ENCODE results near the gene SLC29A2.

The SLC29A2 gene

GRCh38 chr11:66317723-66318599 lies 53.6 kb downstream of the SLC29A2 start:
- no peak for DNase-seq (ENCODE audit: low read depth)

GRCh38 chr11:66317322-66317722 lies 54.2 kb downstream of the SLC29A2 start:
- DNase-seq (ENCODE audit: low read depth) = no peak

GRCh38 chr11:66316849-66317251 lies 54.7 kb downstream of the SLC29A2 start, which contains the start of gene CD248:
Gene CD248 (minus strand): TSS chr11:66317044. CDS start chr11:66317027, 17 bp downstream.
- no peak for DNase-seq (ENCODE audit: low read depth)

- DNase-seq (ENCODE audit: low read depth) = no peak
Measured at GRCh38 chr11:66315921-66316811, 55.4 kb downstream of the SLC29A2 start.

- DNase-seq (ENCODE audit: low read depth) = no peak
Measured at GRCh38 chr11:66315498-66315885, 56.1 kb downstream of the SLC29A2 start.

- DNase-seq (ENCODE audit: low read depth) = no peak
Measured at GRCh38 chr11:66314561-66315497, 56.7 kb downstream of the SLC29A2 start.

GRCh38 chr11:66314186-66314501 lies 57.4 kb downstream of the SLC29A2 start:
- no peak for DNase-seq (ENCODE audit: low read depth)

- DNase-seq (ENCODE audit: low read depth) = no peak
Measured at GRCh38 chr11:66313321-66314185, 58.0 kb downstream of the SLC29A2 start.

- DNase-seq (ENCODE audit: low read depth) = peak; percentile 93
Measured at GRCh38 chr11:66312549-66313320, 58.8 kb downstream of the SLC29A2 start.

Measured in non-pigmented ciliary epithelial cell (primary cell).